ENCODE measurements around the gene MTIF2.

DNA sequence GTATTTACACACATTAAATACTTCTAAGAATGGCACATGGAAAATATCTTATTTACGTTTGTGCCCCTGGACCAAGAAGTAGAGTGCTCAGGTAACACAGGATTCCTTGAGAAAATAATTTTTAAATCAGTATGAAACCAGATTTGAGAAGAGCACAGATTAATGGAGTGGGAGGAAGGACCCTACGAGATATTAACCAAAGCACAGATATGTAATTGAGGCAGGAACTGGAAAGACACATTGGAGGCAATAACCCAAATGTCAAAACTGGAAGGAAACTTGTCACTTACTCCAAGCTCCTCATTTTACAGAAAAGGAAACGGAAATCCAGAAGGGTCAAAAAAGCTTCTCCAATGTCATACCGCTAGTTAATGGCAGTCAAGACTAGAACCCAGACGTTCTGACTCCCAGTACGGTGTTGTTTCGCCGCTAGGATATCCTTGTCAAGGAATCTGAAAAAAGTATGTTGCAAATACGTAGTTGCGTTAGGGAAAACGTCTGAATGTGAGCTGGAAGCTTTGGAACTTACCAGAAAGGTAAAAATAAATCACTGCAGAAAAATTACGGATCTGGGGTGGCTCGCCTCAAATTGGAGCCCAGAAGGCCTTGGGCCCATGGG lies 634 bp downstream of the MTIF2 start:
- TF ChIP-seq, protein P1, sequence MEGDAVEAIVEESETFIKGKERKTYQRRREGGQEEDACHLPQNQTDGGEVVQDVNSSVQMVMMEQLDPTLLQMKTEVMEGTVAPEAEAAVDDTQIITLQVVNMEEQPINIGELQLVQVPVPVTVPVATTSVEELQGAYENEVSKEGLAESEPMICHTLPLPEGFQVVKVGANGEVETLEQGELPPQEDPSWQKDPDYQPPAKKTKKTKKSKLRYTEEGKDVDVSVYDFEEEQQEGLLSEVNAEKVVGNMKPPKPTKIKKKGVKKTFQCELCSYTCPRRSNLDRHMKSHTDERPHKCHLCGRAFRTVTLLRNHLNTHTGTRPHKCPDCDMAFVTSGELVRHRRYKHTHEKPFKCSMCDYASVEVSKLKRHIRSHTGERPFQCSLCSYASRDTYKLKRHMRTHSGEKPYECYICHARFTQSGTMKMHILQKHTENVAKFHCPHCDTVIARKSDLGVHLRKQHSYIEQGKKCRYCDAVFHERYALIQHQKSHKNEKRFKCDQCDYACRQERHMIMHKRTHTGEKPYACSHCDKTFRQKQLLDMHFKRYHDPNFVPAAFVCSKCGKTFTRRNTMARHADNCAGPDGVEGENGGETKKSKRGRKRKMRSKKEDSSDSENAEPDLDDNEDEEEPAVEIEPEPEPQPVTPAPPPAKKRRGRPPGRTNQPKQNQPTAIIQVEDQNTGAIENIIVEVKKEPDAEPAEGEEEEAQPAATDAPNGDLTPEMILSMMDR (IDR thresholded peaks at IDR 0.05; ENCODE audit: low read length) = no peak
- TF ChIP-seq EZH2 (optimal IDR thresholded peaks at IDR 0.05; ENCODE audit: low read depth, low read length) (no peak), EZH2phosphoT487 (IDR thresholded peaks at IDR 0.05; ENCODE audit: low read length) (no peak)
